Islet precursor cell (in vitro differentiated cells): Measurements from ENCODE around the gene COL24A1.
"Not testable (repeated sequence)": the region's sequence is repeated elsewhere in the genome, so short reads cannot be mapped to it uniquely, and the experiment has no call there.

Experiments
- DNase-seq: peaks from one replicate; pipeline ENCODE4 v3.0.0-alpha.2; 2018

Gene COL24A1

GRCh38 chr1:85976516-85977205 is 179.9 kb downstream of the COL24A1 start:
- peak; percentile 51 for DNase-seq

GRCh38 chr1:85975912-85976371 is 180.6 kb downstream of the COL24A1 start:
- DNase-seq: peak; percentile 84

GRCh38 chr1:85962457-85962856 is 194.1 kb downstream of the COL24A1 start:
- no peak for DNase-seq

GRCh38 chr1:85957760-85958159 is 198.8 kb downstream of the COL24A1 start:
- no peak for DNase-seq

- not testable (repeated sequence) for DNase-seq
Observed at GRCh38 chr1:85955218-85955617, 201.4 kb downstream of the COL24A1 start.

- DNase-seq: no peak
Observed at GRCh38 chr1:85952460-85952859, 204.1 kb downstream of the COL24A1 start.

GRCh38 chr1:85947186-85947585 is 209.4 kb downstream of the COL24A1 start:
- no peak for DNase-seq

- no peak for DNase-seq
Observed at GRCh38 chr1:85943945-85944344, 212.6 kb downstream of the COL24A1 start.

GRCh38 chr1:85943526-85943925 is 213.0 kb downstream of the COL24A1 start:
- no peak for DNase-seq

- no peak for DNase-seq
Observed at GRCh38 chr1:85940656-85941306, 215.8 kb downstream of the COL24A1 start.

GRCh38 chr1:85938829-85939228 is 217.7 kb downstream of the COL24A1 start:
- DNase-seq: no peak

- DNase-seq: no peak
Observed at GRCh38 chr1:85936470-85936869, 220.1 kb downstream of the COL24A1 start.

- DNase-seq: no peak
Observed at GRCh38 chr1:85936057-85936456, 220.5 kb downstream of the COL24A1 start.

GRCh38 chr1:85935234-85935633 is 221.3 kb downstream of the COL24A1 start:
- DNase-seq: no peak

- no peak for DNase-seq
Observed at GRCh38 chr1:85934516-85934915, 222.1 kb downstream of the COL24A1 start.

GRCh38 chr1:85933961-85934360 is 222.6 kb downstream of the COL24A1 start:
- DNase-seq: no peak

GRCh38 chr1:85911742-85912141 is 244.8 kb downstream of the COL24A1 start:
- DNase-seq: no peak

GRCh38 chr1:85900921-85901320 is 255.7 kb downstream of the COL24A1 start:
- DNase-seq: no peak

GRCh38 chr1:85898861-85899260 is 257.7 kb downstream of the COL24A1 start:
- DNase-seq: no peak

GRCh38 chr1:85894651-85895050 is 261.9 kb downstream of the COL24A1 start:
- DNase-seq: peak; percentile 58

GRCh38 chr1:85892366-85892765 is 264.2 kb downstream of the COL24A1 start:
- DNase-seq: no peak

- no peak for DNase-seq
Observed at GRCh38 chr1:85889870-85890269, 266.7 kb downstream of the COL24A1 start.

- DNase-seq: no peak
Observed at GRCh38 chr1:85888921-85889320, 267.7 kb downstream of the COL24A1 start.

GRCh38 chr1:85884372-85885035 is 272.1 kb downstream of the COL24A1 start:
- DNase-seq: no peak
